OCI-M1 (cell line): Measurements from ENCODE around the gene RGPD6.
"Not testable (repeated sequence)": the region's sequence is repeated elsewhere in the genome, so short reads cannot be mapped to it uniquely, and the experiment has no call there.

Experiments used
- DNase-seq: peaks from one replicate; lab custom pipeline; 2025; lab: John Stamatoyannopoulos, UW

Gene RGPD6

DNA sequence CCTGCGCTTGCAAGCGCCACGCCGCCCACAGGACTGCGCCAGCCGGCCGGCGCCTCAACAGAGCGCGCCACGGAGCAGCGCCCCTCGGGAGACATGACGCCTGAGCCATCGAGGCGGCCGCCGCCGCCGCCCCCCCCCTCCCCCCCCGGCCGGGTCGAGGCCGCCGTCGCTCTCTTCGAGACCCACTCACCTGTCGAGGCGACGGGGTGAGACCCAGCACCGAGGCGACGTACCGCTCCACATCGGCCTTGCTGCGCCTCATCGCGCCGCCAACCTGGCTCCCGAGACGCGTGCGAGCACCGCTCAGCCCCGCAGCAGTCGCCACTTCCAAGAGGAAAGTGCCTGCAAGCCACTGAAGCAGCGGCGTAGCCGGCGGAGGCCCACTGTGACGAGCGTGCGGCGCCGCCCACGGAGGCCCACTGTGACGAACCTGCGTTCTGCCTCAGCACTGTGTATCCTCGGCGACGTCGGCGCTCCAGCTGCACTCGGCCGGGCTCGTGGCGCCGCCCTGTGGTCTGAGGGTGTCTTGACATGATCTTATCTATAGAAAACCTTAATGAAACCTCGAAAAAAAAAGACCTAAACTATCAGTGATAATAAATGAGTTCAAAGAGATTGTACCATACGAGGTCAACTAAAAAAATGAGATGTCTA, at the start of gene RGPD6:
Gene RGPD6 (minus strand): TSS at position 460 of the 654 bp plus-strand sequence. CDS start 198 bp downstream, at position 262.
- DNase-seq, result not testable (repeated sequence)

DNA sequence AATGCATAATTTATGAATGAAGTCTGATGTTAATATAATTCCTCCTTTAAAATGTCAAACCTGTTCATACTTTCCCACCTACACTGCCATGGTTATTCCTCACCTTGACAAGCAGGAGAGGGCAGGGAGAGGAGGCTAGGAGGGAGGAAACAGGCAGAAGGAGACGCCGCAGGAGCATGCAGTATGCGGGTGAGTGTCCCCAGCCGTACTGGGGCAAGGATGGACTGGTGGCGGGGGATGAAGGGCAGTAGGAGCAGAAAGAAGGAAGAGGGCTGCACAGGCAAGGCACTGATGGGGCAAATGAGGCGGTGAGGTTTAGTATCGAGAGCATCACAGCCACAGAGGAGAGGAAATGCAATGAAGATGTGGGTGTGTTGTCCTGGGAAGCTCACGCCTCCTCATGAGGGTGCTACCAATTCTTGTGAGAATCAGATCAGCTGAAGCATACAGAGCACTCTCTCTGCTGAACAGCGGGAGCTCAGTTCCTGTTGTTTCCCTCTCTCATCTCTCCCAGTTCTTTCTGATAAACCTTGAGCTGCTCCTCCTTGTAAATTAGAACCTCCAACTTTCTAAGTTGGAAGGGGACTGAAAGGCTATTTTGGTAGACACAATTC, 42.4 kb upstream of the RGPD6 start:
- DNase-seq, result not testable (repeated sequence)

DNA sequence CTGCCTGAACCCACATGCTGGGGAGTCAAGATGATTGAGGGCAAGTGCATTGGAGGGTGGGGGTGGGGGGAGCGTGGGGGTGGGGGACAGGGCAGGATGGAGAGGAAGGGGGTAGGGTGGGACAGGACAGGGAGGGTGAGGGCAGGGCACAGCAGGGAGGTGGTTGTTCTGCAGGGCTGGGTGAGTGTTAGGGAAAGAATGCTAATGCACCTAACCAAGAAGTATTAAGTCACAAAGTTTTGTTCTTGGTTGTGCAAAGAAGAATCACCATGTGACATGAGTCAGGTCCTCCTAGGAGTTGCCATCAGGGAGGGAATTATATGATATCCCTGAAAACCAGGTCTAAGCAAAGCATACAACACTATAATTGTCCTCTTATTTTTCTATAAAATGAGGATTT, 36.9 kb upstream of the RGPD6 start:
- DNase-seq, result not testable (repeated sequence)

DNA sequence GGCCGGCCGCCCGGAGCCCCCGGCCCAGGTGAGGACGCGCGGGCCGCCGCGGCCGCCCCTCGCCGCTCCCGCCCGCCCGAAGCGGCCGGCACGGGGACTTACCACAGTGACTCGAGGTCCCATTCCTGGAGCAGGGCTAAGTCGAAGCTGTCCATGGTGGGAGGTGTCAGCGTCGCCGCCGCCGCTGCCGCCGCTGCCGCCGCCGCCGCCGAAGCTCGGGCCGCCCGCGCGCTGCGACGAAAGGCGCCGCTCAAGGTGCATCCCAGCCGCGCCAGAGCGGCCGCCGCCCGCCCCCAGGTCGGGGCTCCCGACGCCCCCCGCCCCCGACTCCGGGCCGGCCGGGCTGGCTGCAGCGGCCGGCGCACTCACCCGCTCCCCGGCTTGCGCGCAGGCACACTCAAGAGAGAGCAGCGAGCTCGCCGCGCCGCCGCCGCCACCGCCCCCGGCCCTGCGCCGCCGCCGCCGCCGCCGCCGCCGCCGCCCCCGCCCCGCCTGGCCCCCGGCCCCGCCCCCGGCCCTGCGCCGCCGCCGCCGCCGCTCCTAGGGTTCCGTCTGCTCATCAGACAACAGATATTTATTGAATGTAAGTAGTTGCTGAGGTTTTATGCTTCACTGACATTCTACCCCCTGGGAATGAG, 33.7 kb upstream of the RGPD6 start:
- not testable (repeated sequence) for DNase-seq

- DNase-seq, result not testable (repeated sequence)
Observed at GRCh38 chr2:110609843-110610612, 33.0 kb upstream of the RGPD6 start.

- not testable (repeated sequence) for DNase-seq
Observed at GRCh38 chr2:110608788-110609502, 31.9 kb upstream of the RGPD6 start.

- DNase-seq, result not testable (repeated sequence)
Observed at GRCh38 chr2:110605057-110605456, 28.0 kb upstream of the RGPD6 start.

DNA sequence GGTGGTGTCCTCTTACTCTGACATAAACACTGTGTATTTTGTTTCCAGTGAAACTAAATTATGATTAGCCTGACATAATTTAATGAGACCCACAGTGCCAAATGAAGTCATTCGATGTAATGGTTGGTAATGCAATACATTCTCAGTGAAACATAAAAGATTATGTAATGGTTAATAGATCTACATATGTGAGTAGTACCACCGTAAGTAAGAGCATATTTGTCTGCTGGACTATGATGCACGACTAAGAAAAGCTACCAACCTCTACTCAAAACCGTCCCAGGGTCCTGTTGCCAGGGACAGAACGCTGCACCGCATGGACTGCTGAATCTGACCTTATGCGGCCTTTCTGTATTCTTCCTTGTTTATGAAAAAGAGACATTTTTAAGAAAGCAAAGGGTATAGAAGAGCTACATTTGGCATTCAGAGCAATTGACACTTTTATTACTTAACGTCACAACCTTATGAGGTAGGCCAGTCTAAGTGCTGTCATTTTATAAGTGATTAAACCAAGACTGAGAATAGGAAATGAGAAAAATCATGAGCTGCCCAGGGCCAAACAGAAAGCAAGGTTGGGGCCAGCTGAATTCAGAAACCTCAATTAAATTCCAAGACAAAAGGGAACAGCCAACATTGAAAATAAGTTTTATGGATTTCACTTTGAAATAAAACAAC, 27.0 kb upstream of the RGPD6 start:
- DNase-seq, result not testable (repeated sequence)

DNA sequence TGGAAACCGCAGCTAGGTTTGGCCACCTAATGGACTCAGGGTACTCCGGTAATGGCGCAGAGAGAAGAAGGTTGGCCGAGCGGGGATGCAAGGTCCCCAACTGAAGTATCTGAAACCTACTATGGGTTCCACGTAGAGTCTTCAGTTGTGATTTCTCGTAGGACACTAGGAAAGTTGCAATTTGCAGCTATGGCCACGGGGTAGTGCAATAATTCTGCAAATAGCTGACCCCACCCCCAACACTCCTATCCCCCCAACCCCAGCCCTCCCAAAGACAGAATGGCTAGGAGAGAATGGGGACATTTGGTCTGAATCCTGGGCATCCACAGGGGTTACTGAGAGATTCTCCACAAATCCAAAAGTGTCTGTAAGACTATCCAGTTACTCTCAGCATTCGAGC, 25.1 kb upstream of the RGPD6 start:
- DNase-seq, result not testable (repeated sequence)

GRCh38 chr2:110591973-110592372, 15.0 kb upstream of the RGPD6 start:
- DNase-seq, result not testable (repeated sequence)

- not testable (repeated sequence) for DNase-seq
Observed at GRCh38 chr2:110589677-110590330, 12.8 kb upstream of the RGPD6 start.

DNA sequence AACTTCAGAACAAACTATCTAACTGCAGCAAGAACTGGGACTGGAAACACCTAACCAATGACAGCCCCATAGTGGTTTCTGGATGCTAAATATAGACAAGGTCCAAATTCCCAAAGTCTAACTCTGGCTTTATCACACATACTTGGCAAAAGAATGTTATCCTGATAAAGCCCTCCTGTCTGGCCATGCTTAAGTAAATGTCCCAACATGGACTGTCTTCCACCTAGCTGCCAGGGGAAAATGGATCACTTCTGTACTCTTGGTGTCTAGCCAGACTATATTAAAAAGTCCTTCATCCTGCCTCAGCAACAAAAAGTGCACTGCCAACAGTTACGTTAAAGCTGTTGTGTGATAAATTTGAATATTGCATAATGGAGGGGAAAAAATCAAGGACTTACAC, 11.5 kb upstream of the RGPD6 start:
- not testable (repeated sequence) for DNase-seq

DNA sequence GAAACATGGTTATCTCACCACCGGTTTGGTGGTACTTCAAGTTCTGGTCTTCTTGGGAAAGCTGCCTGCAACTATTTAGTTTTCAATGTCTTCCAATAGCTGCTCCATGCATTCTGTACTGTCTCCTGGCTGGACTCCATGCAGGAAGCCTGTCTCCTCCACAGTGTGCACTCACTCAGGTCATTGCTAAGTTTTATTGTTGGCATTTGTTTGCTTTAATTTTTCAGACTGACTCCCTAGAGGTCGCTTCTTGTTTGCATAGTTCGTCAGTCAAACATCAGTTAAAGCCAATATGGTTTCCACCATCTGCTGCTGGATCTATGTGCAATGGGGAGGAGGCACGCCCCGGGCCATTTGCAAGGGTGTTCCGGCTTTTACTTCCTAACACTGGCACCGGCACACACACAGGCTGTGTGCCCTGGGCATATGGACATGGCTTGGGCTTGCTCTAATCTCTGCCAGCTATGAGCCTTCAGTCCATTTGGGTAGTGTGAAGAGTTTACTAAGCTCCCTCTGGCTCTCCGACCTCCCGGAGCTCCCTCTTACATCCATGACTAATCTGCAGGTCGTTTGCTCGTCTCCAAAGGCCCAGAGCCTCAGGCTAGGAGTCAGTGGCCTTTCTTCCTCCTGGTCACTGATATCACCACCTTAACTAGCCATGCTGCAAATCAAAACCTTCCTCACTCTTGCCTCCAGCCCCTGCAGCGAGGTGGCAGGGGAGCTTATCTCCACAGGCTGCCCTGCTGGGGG, 2.4 kb upstream of the RGPD6 start:
- DNase-seq, result not testable (repeated sequence)

- not testable (repeated sequence) for DNase-seq
Observed at GRCh38 chr2:110578429-110578828, 1.4 kb upstream of the RGPD6 start.

GRCh38 chr2:110499755-110500377, 77.2 kb downstream of the RGPD6 start:
- not testable (repeated sequence) for DNase-seq

- DNase-seq, result not testable (repeated sequence)
Observed at GRCh38 chr2:110496027-110496426, 81.0 kb downstream of the RGPD6 start.

GRCh38 chr2:110494488-110494887, 82.5 kb downstream of the RGPD6 start:
- DNase-seq, result not testable (repeated sequence)

DNA sequence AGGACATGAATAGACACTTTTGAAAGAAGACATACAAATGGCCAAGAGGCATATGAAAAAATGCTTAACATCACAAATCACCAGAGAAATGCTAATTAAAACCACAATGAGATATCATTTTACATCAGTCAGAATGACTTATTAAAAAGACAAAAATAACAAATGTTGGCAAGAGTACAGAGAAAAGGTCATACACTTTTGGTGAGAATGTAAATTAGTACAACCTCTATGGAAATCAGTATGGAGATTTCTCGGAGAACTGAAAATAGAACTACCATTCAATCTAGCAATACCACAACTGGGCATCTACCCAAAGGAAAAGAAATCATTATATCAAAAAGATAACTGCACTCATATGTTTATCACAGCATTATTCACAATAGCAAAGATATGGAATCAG, 88.0 kb downstream of the RGPD6 start:
- DNase-seq, result not testable (repeated sequence)

GRCh38 chr2:110482697-110483096, 94.3 kb downstream of the RGPD6 start:
- not testable (repeated sequence) for DNase-seq
